GM23338 (cell line): ENCODE data around the gene PAQR5. TPM values are rescaled to one million over a fixed set of nuclear protein-coding genes. Genes with fewer than 3 reads are reported as not detected.

Experiments
- ATAC-seq: fragments of 200-7000 bp; cut with Tn5 transposase; 3 replicates; pipeline ENCODE4 v1.9.1; 2020
- DNase-seq: peaks from one replicate; pipeline ENCODE4 v3.0.0-alpha.2; 2015; ENCODE audit warnings: low spot score
- H2AFZ ChIP-seq: fragments of 200-600 bp; sonication (generic); 2 replicates; pipeline ENCODE4 v1.8.0; 2016; ENCODE audit warnings: antibody characterized with exemption, mild to moderate bottlenecking, moderate library complexity
- H3F3A ChIP-seq: fragments of 200-600 bp; sonication (generic); replicated peaks from 2 replicates; pipeline ENCODE4 v1.8.0; 2017; ENCODE audit warnings: antibody characterized with exemption, mixed run types, low read depth
- H3K27ac ChIP-seq: fragments of 200-600 bp; sonication (generic); 2 replicates; pipeline ENCODE4 v1.6.1; 2016; ENCODE audit warnings: low read depth
- H3K27me3 ChIP-seq: fragments of 200-600 bp; sonication (generic); 2 replicates; pipeline ENCODE4 v1.8.0; 2016; ENCODE audit warnings: mild to moderate bottlenecking, mixed run types, moderate library complexity; ENCODE audit not compliant: insufficient read depth
- H3K36me3 ChIP-seq: fragments of 200-600 bp; sonication (generic); 2 replicates; pipeline ENCODE4 v1.8.0; 2016; ENCODE audit warnings: mild to moderate bottlenecking; ENCODE audit not compliant: insufficient read depth
- H3K4me1 ChIP-seq: fragments of 200-600 bp; sonication (generic); 2 replicates; pipeline ENCODE4 v1.8.0; 2016; ENCODE audit warnings: mild to moderate bottlenecking, moderate library complexity; ENCODE audit not compliant: insufficient read depth
- H3K4me2 ChIP-seq: fragments of 200-600 bp; sonication (generic); 2 replicates; pipeline ENCODE4 v1.7.1; 2017; ENCODE audit warnings: mixed run types
- H3K4me3 ChIP-seq: fragments of 200-600 bp; sonication (generic); 2 replicates; pipeline ENCODE4 v1.6.1; 2016; ENCODE audit warnings: mixed run types
- H3K79me2 ChIP-seq: fragments of 200-600 bp; sonication (generic); replicated peaks from 2 replicates; pipeline ENCODE4 v1.8.0; 2017; ENCODE audit warnings: mild to moderate bottlenecking; ENCODE audit not compliant: insufficient read depth
- H3K9me2 ChIP-seq: fragments of 200-600 bp; sonication (generic); 2 replicates; pipeline ENCODE4 v1.8.0; 2017; ENCODE audit not compliant: insufficient read depth
- H4K20me1 ChIP-seq: fragments of 200-600 bp; sonication (generic); replicated peaks from 2 replicates; pipeline ENCODE4 v1.8.0; 2017; ENCODE audit warnings: mild to moderate bottlenecking; ENCODE audit not compliant: insufficient read depth
- H3K27ac Mint-ChIP-seq: 2 replicates; pipeline ENCODE4 v1.8.0; 2020; ENCODE audit warnings: inconsistent platforms, mild to moderate bottlenecking, moderate library complexity, mixed read lengths
- H3K27me3 Mint-ChIP-seq: 3 replicates; pipeline ENCODE4 v1.8.0; 2022; ENCODE audit warnings: low read depth, mild to moderate bottlenecking, moderate library complexity, mixed read lengths, inconsistent platforms; ENCODE audit not compliant: insufficient read depth, poor library complexity
- H3K36me3 Mint-ChIP-seq: 3 replicates; pipeline ENCODE4 v1.8.0; 2021; ENCODE audit warnings: low read depth, mild to moderate bottlenecking, inconsistent platforms, moderate library complexity, mixed read lengths
- H3K4me1 Mint-ChIP-seq: 3 replicates; pipeline ENCODE4 v1.8.0; 2020; ENCODE audit warnings: mild to moderate bottlenecking, inconsistent platforms, mixed read lengths
- H3K4me3 Mint-ChIP-seq: 3 replicates; pipeline ENCODE4 v1.8.0; 2021; ENCODE audit warnings: moderate library complexity, mild to moderate bottlenecking, inconsistent platforms, mixed read lengths
- H3K9me3 Mint-ChIP-seq: 3 replicates; pipeline ENCODE4 v1.8.0; 2020; ENCODE audit warnings: moderate library complexity, mild to moderate bottlenecking, inconsistent platforms, mixed read lengths
- CREB1 ChIP-seq: fragments of 250-450 bp; sonication (Bioruptor Pico); IDR thresholded peaks from 2 replicates; pipeline ENCODE4 v1.5.0; 2020; ENCODE audit warnings: low read depth, mild to moderate bottlenecking, moderate library complexity
- CTCF ChIP-seq, 2 experiments: fragments of 200-600 bp in 1 of 2; sonication (generic) in 1 of 2; conservative IDR thresholded peaks; 2 replicates each; pipeline versions ENCODE4 v1.5.1 to v1.6.1; 2016 to 2017; ENCODE audit warnings: antibody characterized with exemption in 2 of 2, low read depth in 2 of 2, mild to moderate bottlenecking in 2 of 2, moderate library complexity in 1 of 2
- ETS1 ChIP-seq: IDR thresholded peaks from 2 replicates; pipeline ENCODE4 v1.6.1; 2016; ENCODE audit warnings: antibody characterized with exemption
- EZH2 ChIP-seq: fragments of 200-600 bp; sonication (generic); IDR thresholded peaks from one replicate; pipeline ENCODE4 v1.8.0; 2017; ENCODE audit warnings: antibody characterized with exemption, mild to moderate bottlenecking, low read depth; ENCODE audit not compliant: unreplicated experiment
- EZH2phosphoT487 ChIP-seq: fragments of 200-600 bp; sonication (generic); IDR thresholded peaks from one replicate; pipeline ENCODE4 v1.8.1; 2018; ENCODE audit warnings: antibody characterized with exemption; ENCODE audit not compliant: unreplicated experiment
- JUNB ChIP-seq: IDR thresholded peaks from one replicate; pipeline ENCODE4 v1.6.1; 2016; ENCODE audit warnings: antibody characterized with exemption; ENCODE audit not compliant: unreplicated experiment
- NANOG ChIP-seq: IDR thresholded peaks from 2 replicates; pipeline ENCODE4 v1.6.1; 2016; ENCODE audit warnings: antibody characterized with exemption, borderline replicate concordance
- POLR2AphosphoS5 ChIP-seq: IDR thresholded peaks from 2 replicates; pipeline ENCODE4 v1.6.1; 2016; ENCODE audit warnings: antibody characterized with exemption, low read depth
- REST ChIP-seq: IDR thresholded peaks from one replicate; pipeline ENCODE4 v1.6.1; 2018; ENCODE audit warnings: antibody characterized with exemption; ENCODE audit not compliant: unreplicated experiment
- STAT1 ChIP-seq: IDR thresholded peaks from one replicate; pipeline ENCODE4 v1.6.1; 2016; ENCODE audit warnings: antibody characterized with exemption; ENCODE audit not compliant: unreplicated experiment
- ZNF114 ChIP-seq: fragments of 250-450 bp; sonication (Bioruptor Pico); IDR thresholded peaks from 2 replicates; pipeline ENCODE4 v1.5.0; 2020; ENCODE audit warnings: mild to moderate bottlenecking, moderate library complexity
- ZNF331 ChIP-seq: fragments of 250-450 bp; sonication (Bioruptor Pico); IDR thresholded peaks from 2 replicates; pipeline ENCODE4 v1.5.0; 2020; ENCODE audit warnings: low read depth, mild to moderate bottlenecking, moderate library complexity
- ZNF462 ChIP-seq: fragments of 250-450 bp; sonication (Bioruptor Pico); IDR thresholded peaks from 2 replicates; pipeline ENCODE4 v1.5.0; 2020; ENCODE audit warnings: mild to moderate bottlenecking, moderate library complexity
- polyA plus RNA-seq: library from polyadenylated mRNA; unstranded; fragments of >200 nt; fragmentation: Nextera tagmentation; extraction: Ambion mirVana; gene quantifications from 2 replicates; pipeline ENCODE4 v1.2.1, GENCODE V29; 2016
- total RNA-seq: library from RNA; depleted of rRNA; stranded (reverse); fragments of >200 nt; shearing (Covaris generic); gene quantifications from 2 replicates; pipeline ENCODE4 v1.2.3, GENCODE V29; 2014

Gene PAQR5
- total and polyA plus RNA-seq, 2 experiments from 2014 or later, result 8.7 to 14.5 TPM

GRCh38 chr15:69403594-69403993, 104.9 kb downstream of the PAQR5 start:
- peaks cover 4% of the 10 kb centered on the region; the same call in 2 of the 3 replicates for H3K36me3 Mint-ChIP-seq
- no peak overlapping the region for H3K27ac Mint-ChIP-seq
- no peak for TF ChIP-seq NANOG
- TF ChIP-seq CTCF (conservative IDR thresholded peaks at IDR 0.05; ENCODE audit: low read depth in 2 of 2), result no peak
- TF ChIP-seq POLR2AphosphoS5, result no peak
- TF ChIP-seq ZNF462 (CRISPR knock-in tag), result no peak
- TF ChIP-seq EZH2phosphoT487, result no peak
- TF ChIP-seq STAT1, result no peak
- TF ChIP-seq ETS1, result no peak
- no peak for TF ChIP-seq REST
- TF ChIP-seq ZNF114 (CRISPR knock-in tag), result no peak
- no peak for TF ChIP-seq CREB1 (CRISPR knock-in tag)
- no peak for TF ChIP-seq JUNB
- no peak for TF ChIP-seq EZH2
- TF ChIP-seq ZNF331 (CRISPR knock-in tag), result no peak
- Histone ChIP-seq H3F3A (no peaks in the 10 kb centered on the region), H3K4me1 (no peaks in the 10 kb centered on the region), H3K79me2 (no peaks in the 10 kb centered on the region), H2AFZ (no peak overlapping the region), H3K4me2 (no peak overlapping the region), H3K36me3 (no peaks in the 10 kb centered on the region), H3K27me3 (no peaks in the 10 kb centered on the region), H3K9me2 (no peaks in the 10 kb centered on the region), H4K20me1 (no peaks in the 10 kb centered on the region), H3K27ac (no peak overlapping the region), H3K4me3 (no peak overlapping the region)
- ATAC-seq, result no peak
- H3K27me3 Mint-ChIP-seq, result peaks cover 3% of the 10 kb centered on the region
- peaks cover 7% of the 10 kb centered on the region; the same call in 1 of the 3 replicates for H3K4me1 Mint-ChIP-seq
- no peak for DNase-seq
- H3K9me3 Mint-ChIP-seq, result no peaks in the 10 kb centered on the region
- H3K4me3 Mint-ChIP-seq, result no peak overlapping the region
